ENCODE results near the gene BCKDK.

- TF ChIP-seq ELK4 (IDR thresholded peaks at IDR 0.05; ENCODE audit: borderline replicate concordance, low read depth, low read length): no peak
- TF ChIP-seq, protein P1, sequence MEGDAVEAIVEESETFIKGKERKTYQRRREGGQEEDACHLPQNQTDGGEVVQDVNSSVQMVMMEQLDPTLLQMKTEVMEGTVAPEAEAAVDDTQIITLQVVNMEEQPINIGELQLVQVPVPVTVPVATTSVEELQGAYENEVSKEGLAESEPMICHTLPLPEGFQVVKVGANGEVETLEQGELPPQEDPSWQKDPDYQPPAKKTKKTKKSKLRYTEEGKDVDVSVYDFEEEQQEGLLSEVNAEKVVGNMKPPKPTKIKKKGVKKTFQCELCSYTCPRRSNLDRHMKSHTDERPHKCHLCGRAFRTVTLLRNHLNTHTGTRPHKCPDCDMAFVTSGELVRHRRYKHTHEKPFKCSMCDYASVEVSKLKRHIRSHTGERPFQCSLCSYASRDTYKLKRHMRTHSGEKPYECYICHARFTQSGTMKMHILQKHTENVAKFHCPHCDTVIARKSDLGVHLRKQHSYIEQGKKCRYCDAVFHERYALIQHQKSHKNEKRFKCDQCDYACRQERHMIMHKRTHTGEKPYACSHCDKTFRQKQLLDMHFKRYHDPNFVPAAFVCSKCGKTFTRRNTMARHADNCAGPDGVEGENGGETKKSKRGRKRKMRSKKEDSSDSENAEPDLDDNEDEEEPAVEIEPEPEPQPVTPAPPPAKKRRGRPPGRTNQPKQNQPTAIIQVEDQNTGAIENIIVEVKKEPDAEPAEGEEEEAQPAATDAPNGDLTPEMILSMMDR (tag by site-specific recombination; IDR thresholded peaks at IDR 0.05): no peak
- no peak for TF ChIP-seq YY1 (tag by site-specific recombination; IDR thresholded peaks at IDR 0.05)
- TF ChIP-seq, protein P2, sequence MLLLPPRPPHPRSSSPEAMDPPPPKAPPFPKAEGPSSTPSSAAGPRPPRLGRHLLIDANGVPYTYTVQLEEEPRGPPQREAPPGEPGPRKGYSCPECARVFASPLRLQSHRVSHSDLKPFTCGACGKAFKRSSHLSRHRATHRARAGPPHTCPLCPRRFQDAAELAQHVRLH (tag by site-specific recombination; IDR thresholded peaks at IDR 0.05): no peak
- TF ChIP-seq ZNF10 (tag by site-specific recombination; IDR thresholded peaks at IDR 0.05): no peak
These were observed 6.3 kb downstream of the BCKDK start for GRCh38 chr16:31114468-31114867.

All from HEK293 (cell line).